Activated effector memory CD4-positive, alpha-beta T cell treated with Interleukin-2 at 50 U/mL for 16 hours (primary cell): ENCODE measurements around the gene CYP2C18.
"Not testable (repeated sequence)": the region's sequence is repeated elsewhere in the genome, so short reads cannot be mapped to it uniquely, and the experiment has no call there.

Source experiments
- DNase-seq: peaks from one replicate; pipeline ENCODE4 v3.0.0-alpha.2; 2020

CYP2C18 gene

DNA sequence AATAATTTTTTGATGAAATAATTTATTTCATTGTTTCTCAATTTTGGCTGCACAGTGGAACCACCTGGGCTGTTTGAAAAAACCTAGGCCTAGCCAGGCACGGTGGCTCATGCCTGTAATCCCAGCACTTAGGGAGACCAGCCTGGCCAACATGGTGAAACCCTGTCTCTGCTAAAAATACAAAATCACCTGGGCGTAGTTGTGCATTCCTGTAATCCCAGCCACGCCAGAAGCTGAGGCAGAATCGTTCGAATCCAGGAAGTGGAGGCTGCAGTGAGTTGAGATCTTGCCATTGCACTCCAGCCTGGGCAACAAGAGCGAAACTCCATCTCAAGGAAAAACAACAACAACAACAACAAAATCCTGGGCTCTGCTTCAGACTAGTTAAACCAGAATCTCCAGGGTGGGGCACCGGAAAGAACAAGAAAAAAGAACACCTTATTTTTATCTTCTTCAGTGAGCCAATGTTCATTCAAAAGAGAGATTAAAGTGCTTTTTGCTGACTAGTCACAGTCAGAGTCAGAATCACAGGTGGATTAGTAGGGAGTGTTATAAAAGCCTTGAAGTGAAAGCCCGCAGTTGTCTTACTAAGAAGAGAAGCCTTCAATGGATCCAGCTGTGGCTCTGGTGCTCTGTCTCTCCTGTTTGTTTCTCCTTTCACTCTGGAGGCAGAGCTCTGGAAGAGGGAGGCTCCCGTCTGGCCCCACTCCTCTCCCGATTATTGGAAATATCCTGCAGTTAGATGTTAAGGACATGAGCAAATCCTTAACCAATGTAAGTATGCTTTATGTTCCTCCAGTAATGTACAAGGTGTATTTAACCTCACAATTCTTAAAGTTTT, at the start of gene CYP2C18:
CYP2C18 (plus strand) TSS at position 516 of the 841 bp plus-strand sequence; CDS start at position 607, 91 bp downstream.
- DNase-seq: no peak

GRCh38 chr10:94638097-94638496, 45.4 kb upstream of the CYP2C18 start:
- not testable (repeated sequence) for DNase-seq

DNA sequence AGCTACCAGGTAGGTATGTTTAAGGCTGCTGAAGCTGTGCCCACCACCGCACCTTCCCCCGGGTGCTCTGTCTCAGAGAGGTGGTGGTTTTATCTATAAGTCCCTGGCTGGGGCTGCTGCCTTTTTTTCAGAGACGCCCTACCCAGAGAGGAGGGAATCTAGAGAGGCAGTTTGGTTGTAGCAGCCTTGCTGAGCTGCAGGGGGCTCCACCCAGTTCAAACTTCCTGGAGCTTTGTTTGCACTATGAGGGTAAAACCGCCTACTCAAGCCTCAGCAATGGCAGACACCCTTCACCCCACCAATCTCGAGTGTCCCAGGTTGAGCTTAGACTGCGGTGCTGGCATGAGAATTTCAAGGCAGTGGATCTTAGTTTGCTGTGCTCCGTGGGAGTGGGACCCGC, 43.6 kb upstream of the CYP2C18 start:
- no peak for DNase-seq

DNA sequence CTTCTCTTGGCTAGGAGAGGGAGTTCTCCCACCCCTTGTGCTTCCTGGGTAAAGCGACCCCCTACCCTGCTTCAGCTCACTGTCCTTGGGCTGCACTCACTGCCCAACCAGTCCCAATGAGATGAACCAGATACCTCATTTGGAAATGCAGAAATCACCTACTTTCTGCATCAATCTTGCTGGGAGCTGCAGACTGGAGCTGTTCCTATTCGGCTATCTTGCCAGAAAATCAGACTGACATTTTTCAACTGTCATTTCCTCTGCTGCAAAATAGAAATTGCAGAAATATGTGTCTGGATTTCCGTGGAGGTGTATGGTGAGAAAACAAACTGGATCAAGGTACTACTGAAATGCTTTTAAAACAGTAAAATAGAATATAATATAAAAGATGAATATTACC, 43.0 kb upstream of the CYP2C18 start:
- DNase-seq: no peak

DNA sequence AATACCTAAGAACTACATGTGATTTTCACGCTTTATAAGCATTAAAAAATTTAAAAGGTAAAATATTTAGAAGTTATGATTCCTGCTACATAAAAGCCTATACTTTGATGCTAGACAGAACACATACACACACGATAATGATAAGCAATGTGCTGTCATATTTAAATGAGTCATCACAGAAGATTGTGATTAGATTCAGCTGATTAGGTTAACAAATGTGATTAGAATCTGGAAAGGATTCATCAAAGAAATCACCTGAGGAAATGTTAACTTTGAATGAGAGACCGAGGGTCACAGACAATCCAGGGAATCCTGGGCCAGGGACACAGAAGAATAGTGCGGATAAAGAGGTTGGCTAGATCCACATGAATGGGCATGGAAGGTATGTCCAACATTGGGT, 42.0 kb upstream of the CYP2C18 start:
- no peak for DNase-seq

- no peak for DNase-seq
Observed at GRCh38 chr10:94644352-94644751, 39.2 kb upstream of the CYP2C18 start.

DNA sequence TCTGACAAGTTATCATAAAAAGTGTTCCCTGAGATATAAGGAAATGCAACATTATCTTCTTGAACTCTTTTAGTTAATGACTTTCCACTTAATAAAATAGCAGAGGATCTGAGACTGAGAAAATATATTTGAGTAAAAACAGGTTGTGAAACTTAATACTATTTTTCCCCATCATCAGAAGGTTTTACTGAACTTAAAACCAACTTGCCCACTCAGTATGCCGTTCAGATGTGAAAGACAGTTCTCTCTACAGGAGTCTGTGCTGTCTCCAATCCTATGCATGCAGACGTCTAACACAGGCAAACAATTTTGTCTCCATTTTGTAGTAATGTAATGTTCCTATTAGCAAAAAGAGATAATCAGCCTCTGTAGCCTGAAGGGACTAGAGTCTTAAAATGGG, 38.2 kb upstream of the CYP2C18 start:
- DNase-seq: no peak

- DNase-seq: not testable (repeated sequence)
Observed at GRCh38 chr10:94655201-94655600, 28.3 kb upstream of the CYP2C18 start.

- DNase-seq: not testable (repeated sequence)
Observed at GRCh38 chr10:94663061-94663460, 20.5 kb upstream of the CYP2C18 start.

- DNase-seq: no peak
Observed at GRCh38 chr10:94666391-94667102, 17.0 kb upstream of the CYP2C18 start.

GRCh38 chr10:94673614-94674321, 9.8 kb upstream of the CYP2C18 start:
- no peak for DNase-seq

DNA sequence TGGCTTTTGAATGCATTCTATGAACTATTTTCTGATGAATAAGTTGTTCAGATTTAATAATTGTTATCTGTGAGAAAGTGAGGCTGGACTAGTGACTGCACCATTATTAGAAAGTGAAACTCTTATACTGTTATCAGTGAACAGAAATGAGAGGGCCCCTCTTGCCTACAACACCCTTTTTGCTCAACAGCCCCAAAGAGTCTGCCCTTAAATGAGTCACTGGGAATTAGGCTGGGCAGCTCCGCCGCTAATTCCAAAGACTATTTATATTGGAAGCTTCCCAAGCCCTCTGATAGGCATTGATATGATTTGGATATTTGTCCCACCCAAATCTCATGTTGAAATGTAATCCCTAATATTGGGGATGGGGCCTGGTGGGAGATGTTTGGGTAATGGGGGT, 7.0 kb upstream of the CYP2C18 start:
- DNase-seq: no peak

DNA sequence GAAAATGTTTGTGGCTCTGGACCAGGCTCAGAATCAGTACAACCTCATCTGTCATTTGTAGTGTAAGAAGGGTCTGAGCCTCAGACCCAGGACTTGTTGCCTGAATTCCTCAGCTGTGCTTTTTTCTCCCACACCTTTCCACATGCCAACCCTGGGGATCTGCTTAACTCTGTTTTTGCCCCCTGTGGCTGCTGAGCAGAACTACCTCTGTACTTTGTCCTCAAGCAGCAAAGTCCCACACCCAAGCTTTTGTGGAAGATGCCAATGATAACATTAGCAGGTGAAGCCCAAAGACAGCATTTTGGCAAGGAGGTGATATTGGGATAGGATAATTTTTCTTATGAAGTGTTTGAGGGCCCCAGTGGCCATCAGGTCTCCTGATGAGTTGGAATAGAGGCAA, 5.8 kb upstream of the CYP2C18 start:
- DNase-seq: no peak

DNA sequence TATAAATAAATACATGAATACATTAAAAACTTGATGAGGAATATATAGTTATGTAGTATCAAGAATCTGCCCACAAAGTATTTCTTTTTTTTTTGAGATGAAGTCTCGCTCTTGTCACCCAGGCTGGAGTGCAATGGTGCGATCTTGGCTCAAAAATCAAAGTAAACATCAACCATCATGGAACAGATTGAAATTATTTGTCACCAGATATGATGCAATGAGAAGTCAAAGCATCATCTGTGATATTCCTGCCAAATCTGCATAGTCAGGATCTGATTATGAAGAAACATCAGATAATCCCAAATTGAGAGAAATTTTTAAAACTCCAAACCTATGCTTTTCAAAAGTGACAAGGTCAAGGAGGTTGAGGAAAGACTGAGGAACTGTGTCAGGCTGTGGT, 5.1 kb upstream of the CYP2C18 start:
- no peak for DNase-seq

GRCh38 chr10:94680544-94680943, 3.0 kb upstream of the CYP2C18 start:
- no peak for DNase-seq

GRCh38 chr10:94682636-94683035, 893 bp upstream of the CYP2C18 start:
- not testable (repeated sequence) for DNase-seq

DNA sequence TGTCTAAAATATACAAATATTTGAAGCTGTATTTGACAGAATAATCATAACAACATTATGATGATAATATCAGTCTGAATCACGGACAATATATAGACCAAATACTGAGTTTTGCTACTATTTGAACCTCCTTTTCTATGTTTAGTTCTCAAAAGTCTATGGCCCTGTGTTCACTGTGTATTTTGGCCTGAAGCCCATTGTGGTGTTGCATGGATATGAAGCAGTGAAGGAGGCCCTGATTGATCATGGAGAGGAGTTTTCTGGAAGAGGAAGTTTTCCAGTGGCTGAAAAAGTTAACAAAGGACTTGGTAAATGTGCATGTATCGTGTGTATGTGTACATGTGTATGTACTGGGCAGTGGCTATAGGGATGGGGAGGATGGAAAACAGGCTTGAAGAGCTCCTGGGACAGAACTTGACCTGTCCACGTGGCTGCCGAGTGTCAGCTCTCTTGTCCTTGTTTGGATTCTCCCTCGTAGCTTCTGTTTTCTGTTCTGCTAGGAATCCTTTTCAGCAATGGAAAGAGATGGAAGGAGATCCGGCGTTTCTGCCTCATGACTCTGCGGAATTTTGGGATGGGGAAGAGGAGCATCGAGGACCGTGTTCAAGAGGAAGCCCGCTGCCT, 4.2 kb downstream of the CYP2C18 start:
- DNase-seq: no peak

GRCh38 chr10:94706089-94706488, 22.6 kb downstream of the CYP2C18 start:
- no peak for DNase-seq

- DNase-seq: no peak
Observed at GRCh38 chr10:94710578-94710977, 27.0 kb downstream of the CYP2C18 start.

- DNase-seq: no peak
Observed at GRCh38 chr10:94725871-94726270, 42.3 kb downstream of the CYP2C18 start.

DNA sequence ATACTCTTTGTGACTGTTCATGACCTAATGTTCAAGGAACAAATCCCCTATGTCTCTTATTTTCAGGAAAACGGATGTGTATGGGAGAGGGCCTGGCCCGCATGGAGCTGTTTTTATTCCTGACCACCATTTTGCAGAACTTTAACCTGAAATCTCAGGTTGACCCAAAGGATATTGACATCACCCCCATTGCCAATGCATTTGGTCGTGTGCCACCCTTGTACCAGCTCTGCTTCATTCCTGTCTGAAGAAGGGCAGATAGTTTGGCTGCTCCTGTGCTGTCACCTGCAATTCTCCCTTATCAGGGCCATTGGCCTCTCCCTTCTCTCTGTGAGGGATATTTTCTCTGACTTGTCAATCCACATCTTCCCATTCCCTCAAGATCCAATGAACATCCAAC, 51.7 kb downstream of the CYP2C18 start:
- no peak for DNase-seq

DNA sequence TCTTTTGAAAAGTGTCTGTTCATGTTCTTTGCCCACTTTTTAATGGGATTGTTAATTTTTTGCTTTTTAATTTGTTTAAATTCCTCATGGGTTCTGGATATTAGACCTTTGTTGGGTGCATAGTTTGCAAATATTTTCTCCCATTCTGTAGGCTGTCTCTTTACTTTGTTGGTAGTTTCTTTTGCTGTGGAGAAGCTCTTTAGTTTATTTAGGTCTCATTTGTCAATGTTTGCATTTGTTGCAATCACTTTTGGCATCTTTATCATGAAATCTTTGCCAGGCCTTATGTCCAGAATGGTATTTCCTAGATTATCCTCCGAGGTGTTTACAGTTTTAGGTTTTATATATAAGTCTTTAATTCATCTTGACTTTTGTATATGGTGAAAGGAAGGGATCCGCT, 55.1 kb downstream of the CYP2C18 start:
- DNase-seq: no peak

DNA sequence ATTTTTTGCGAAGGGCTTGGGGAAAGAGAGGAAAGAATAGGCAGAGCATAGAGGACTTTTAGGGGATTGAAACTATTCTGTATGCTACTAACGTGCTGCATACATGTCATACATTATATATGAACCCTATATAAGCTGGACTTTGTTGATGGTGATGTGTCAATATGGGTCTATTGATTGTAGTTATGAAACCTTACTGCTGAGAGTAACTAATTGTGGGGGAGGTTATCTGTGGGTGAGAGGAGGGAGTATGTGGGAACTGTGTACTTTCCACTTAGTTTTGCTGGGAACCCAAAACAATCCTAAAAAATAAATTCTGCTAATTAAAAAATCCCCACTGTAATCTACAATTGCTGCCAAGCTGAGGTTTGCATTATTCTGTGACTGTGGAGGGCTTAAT, 63.6 kb downstream of the CYP2C18 start:
- no peak for DNase-seq
